SK-N-MC (cell line): ENCODE data around the gene TECPR2.

Experiments
- EZH2 ChIP-seq: fragments of 200-600 bp; sonication (generic); IDR thresholded peaks from one replicate; pipeline ENCODE4 v1.6.1; 2017; ENCODE audit warnings: antibody characterized with exemption
- POLR2AphosphoS5 ChIP-seq: IDR thresholded peaks from 2 replicates; pipeline ENCODE4 v1.6.1; 2012; ENCODE audit warnings: mild to moderate bottlenecking, low read depth, low read length, borderline replicate concordance

DNA sequence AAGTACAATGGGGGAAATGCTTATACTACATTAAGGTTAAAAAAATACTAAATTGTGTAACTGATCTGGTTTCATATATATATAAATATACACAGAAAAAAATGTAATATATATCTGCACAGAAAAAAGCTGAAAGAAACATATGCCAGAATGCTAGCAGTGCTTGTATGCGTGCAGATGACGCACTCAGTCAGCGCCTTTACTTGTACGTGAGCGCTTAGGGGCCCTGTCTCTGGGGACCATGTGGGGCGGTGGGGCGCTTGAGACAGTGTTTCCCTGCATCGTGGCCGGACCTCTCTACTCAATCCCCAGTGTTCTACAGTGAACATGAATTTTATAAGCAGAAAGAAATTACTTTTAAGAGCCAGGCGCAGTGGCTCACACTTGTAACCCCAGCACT lies 139.8 kb downstream of the TECPR2 start:
- TF ChIP-seq POLR2AphosphoS5: no peak
- no peak for TF ChIP-seq EZH2
